Endothelial cell of umbilical vein (primary cell): ENCODE measurements around the gene ZNF100. TPM values are rescaled to one million over a fixed set of nuclear protein-coding genes. Genes with fewer than 3 reads are reported as not detected.
A peak's percentile ranks its signal among the peaks of the same experiment; 100 is the strongest.

ENCODE experiments used
- BruUV-seq: library from RNA; stranded (reverse); fragments of 400-500 nt; replicated peaks from 2 replicates; lab custom pipeline; 2021; lab: Mats Ljungman, UMichigan
- CTCF ChIA-PET: fragments of 300-600, 350-600 bp; sonication (Branson Sonifier 250); formaldehyde crosslinking; loops from one replicate; lab custom pipeline; 2021; ENCODE audit warnings: antibody characterized with exemption, inconsistent platforms; lab: Charles Lee
- POLR2A ChIA-PET: fragments of 300-600, 350-600 bp; sonication (Branson Sonifier 250); formaldehyde crosslinking; loops from one replicate; lab custom pipeline; 2021; ENCODE audit warnings: antibody characterized with exemption, inconsistent platforms; lab: Charles Lee
- DNase-seq: peaks from one replicate; pipeline ENCODE4 v3.0.0-alpha.2; 2011; ENCODE audit warnings: low read depth, low spot score
- FAIRE-seq: peaks from 2 replicates; lab custom pipeline; 2011; peaks lifted over from hg19 to GRCh38; lab: Jason Lieb, UNC
- H2AFZ ChIP-seq: 2 replicates; pipeline ENCODE4 v1.6.0; 2012; ENCODE audit warnings: low read depth, low read length, control low read depth, inconsistent platforms
- H3K27ac ChIP-seq: 2 replicates; pipeline ENCODE4 v1.5.1; 2011; ENCODE audit warnings: low read depth, mild to moderate bottlenecking, control low read depth, low read length, moderate library complexity; ENCODE audit not compliant: insufficient read depth
- H3K27me3 ChIP-seq, 2 experiments: 2 replicates each; pipeline versions ENCODE4 v1.6.0 to v1.6.1; 2011; ENCODE audit warnings: low read length in 2 of 2, mixed read lengths in 1 of 2; ENCODE audit not compliant: control insufficient read depth in 2 of 2, insufficient read depth in 2 of 2
- H3K36me3 ChIP-seq, 2 experiments: 2 replicates in 1 of 2; 3 replicates in 1 of 2; pipeline ENCODE4 v1.5.1; 2011; ENCODE audit warnings: low read length in 2 of 2, mild to moderate bottlenecking in 1 of 2, moderate library complexity in 1 of 2; ENCODE audit not compliant: control insufficient read depth in 2 of 2, insufficient read depth in 2 of 2; ENCODE audit errors: extremely low read depth in 1 of 2
- H3K4me1 ChIP-seq: 3 replicates; pipeline ENCODE4 v1.5.1; 2011; ENCODE audit warnings: mild to moderate bottlenecking, low read length; ENCODE audit not compliant: control insufficient read depth, insufficient read depth; ENCODE audit errors: extremely low read depth
- H3K4me2 ChIP-seq: 2 replicates; pipeline ENCODE4 v1.6.1; 2011; ENCODE audit warnings: low read length, control low read depth, mixed read lengths; ENCODE audit not compliant: insufficient read depth
- H3K4me3 ChIP-seq, 3 experiments: fragments of 200-600 bp in 1 of 3; sonication (generic), shearing (Covaris generic) in 1 of 3; replicated peaks in 1 of 3; 2 replicates each; pipeline ENCODE4 v1.5.1; 2011 to 2016; ENCODE audit warnings: control low read depth in 3 of 3, low read length in 3 of 3, mild to moderate bottlenecking in 2 of 3, inconsistent platforms in 1 of 3, low read depth in 1 of 3, moderate library complexity in 1 of 3; ENCODE audit not compliant: insufficient read depth in 1 of 3
- H3K79me2 ChIP-seq: 2 replicates; pipeline ENCODE4 v1.6.0; 2012; ENCODE audit warnings: low read length, inconsistent platforms; ENCODE audit not compliant: control insufficient read depth, insufficient read depth
- H3K9ac ChIP-seq: replicated peaks from 2 replicates; pipeline ENCODE3; 2011; ENCODE audit warnings: low read length, control low read depth; ENCODE audit not compliant: insufficient read depth; ENCODE audit errors: extremely low read depth
- H3K9me1 ChIP-seq: replicated peaks from 3 replicates; pipeline ENCODE4 v1.6.0; 2011; ENCODE audit warnings: mild to moderate bottlenecking, low read length; ENCODE audit not compliant: control insufficient read depth, insufficient read depth; ENCODE audit errors: extremely low read depth
- H3K9me3 ChIP-seq: replicated peaks from 2 replicates; pipeline ENCODE4 v1.5.1; 2012; ENCODE audit warnings: low read length, inconsistent platforms; ENCODE audit not compliant: control insufficient read depth, insufficient read depth
- H4K20me1 ChIP-seq: replicated peaks from 2 replicates; pipeline ENCODE3; 2011; ENCODE audit warnings: mild to moderate bottlenecking, low read length; ENCODE audit not compliant: control insufficient read depth, insufficient read depth; ENCODE audit errors: extremely low read depth
- EZH2 ChIP-seq: IDR thresholded peaks from 2 replicates; pipeline ENCODE4 v1.6.1; 2012; ENCODE audit warnings: borderline replicate concordance, low read depth, mild to moderate bottlenecking, moderate library complexity, low read length, inconsistent platforms; ENCODE audit not compliant: severe bottlenecking
- POLR2AphosphoS5 ChIP-seq: IDR thresholded peaks from 2 replicates; pipeline ENCODE4 v1.6.1; 2012; ENCODE audit warnings: low read depth, mild to moderate bottlenecking, control low read depth, low read length, moderate library complexity; ENCODE audit not compliant: insufficient read depth
- dilution Hi-C: fragments of 300-500 bp; cut with MboI; formaldehyde crosslinking; loops from one replicate; pipeline ENCODE4 v1.15.0; 2019; ENCODE audit warnings: low sequenced_read_pairs; ENCODE audit not compliant: extremely low pct_ligation_motif_present
- intact Hi-C: fragments of 100-400 bp; cut with micrococcal nuclease; formaldehyde crosslinking; loops from one replicate; pipeline ENCODE4 v1.10.0; 2022
- polyA plus RNA-seq, 4 experiments: library from polyadenylated mRNA; depleted of rRNA in 3 of 4; stranded (reverse) in 3 of 4; unstranded in 1 of 4; fragments of >200 nt; gene quantifications; 2 replicates each; pipeline versions ENCODE4 v1.2.1 to v1.2.3, GENCODE V29; 2011 to 2012; ENCODE audit warnings: missing spikeins in 1 of 4
- total RNA-seq: library from RNA; stranded (reverse); gene quantifications from 2 replicates; pipeline ENCODE4 v1.2.3, GENCODE V29; 2021
- TF ChIP-seq, protein P1 (sequence below): IDR thresholded peaks from 2 replicates; pipeline ENCODE4 v1.6.1; 2011; ENCODE audit not compliant: insufficient read depth, insufficient read length
- TF ChIP-seq, protein P2 (sequence below), 2 donors: IDR thresholded peaks; 1 replicate in 1 of 2; 2 replicates in 1 of 2; pipeline ENCODE4 v1.5.1; 2011; ENCODE audit warnings: low read length in 2 of 2, mild to moderate bottlenecking in 2 of 2, moderate library complexity in 2 of 2, control low read depth in 1 of 2, inconsistent platforms in 1 of 2, low read depth in 1 of 2; ENCODE audit not compliant: insufficient read depth in 1 of 2; ENCODE audit errors: extremely low read depth in 1 of 2

Gene ZNF100
- total and polyA plus RNA-seq, 2 donors (not counting 3 experiments of a cell fraction or from before 2014, with no cell fraction given): 1.8 to 12.7 TPM

DNA sequence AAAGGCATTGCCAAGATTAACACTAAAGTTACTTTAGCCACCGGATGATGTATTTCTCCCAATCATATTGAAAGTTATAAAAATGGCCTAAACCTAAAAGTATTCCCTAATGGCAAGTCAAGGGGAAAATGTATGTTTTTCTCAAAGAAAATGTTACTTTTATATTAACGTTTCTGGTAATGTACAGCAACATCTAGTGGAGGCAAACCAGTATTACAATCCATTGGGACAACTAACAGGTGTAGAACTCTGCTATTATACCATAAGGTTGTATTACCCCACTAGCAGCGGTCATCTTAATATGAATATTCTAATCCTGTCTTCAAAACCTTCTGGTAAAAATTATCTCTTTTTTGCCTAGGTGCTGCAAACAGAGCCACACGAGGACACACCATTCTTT is 69.2 kb downstream of the ZNF100 start:
- intact Hi-C loops (no loop called here), dilution Hi-C loops (no loop called here)
- no TSS peak for BruUV-seq
- H3K4me1 ChIP-seq: no peaks in the 10 kb centered on the region
- POLR2A ChIA-PET: no interaction called here
- H3K4me2 ChIP-seq: no peak overlapping the region
- CTCF ChIA-PET: no interaction called here
- H4K20me1 ChIP-seq: no peaks in the 10 kb centered on the region
- H3K9ac ChIP-seq: no peak overlapping the region
- H3K27ac ChIP-seq: no peak overlapping the region
- H2AFZ ChIP-seq: no peak overlapping the region
- H3K9me3 ChIP-seq: no peaks in the 10 kb centered on the region
- no peak for FAIRE-seq
- TF ChIP-seq, protein P1, sequence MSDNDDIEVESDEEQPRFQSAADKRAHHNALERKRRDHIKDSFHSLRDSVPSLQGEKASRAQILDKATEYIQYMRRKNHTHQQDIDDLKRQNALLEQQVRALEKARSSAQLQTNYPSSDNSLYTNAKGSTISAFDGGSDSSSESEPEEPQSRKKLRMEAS: no peak
- no peaks in the 10 kb centered on the region for H3K27me3 ChIP-seq
- no peak overlapping the region for H3K4me3 ChIP-seq
- peak; percentile 2 for DNase-seq
- no peaks in the 10 kb centered on the region for H3K79me2 ChIP-seq
- no peaks in the 10 kb centered on the region for H3K9me1 ChIP-seq
- H3K36me3 ChIP-seq: no peaks in the 10 kb centered on the region

DNA sequence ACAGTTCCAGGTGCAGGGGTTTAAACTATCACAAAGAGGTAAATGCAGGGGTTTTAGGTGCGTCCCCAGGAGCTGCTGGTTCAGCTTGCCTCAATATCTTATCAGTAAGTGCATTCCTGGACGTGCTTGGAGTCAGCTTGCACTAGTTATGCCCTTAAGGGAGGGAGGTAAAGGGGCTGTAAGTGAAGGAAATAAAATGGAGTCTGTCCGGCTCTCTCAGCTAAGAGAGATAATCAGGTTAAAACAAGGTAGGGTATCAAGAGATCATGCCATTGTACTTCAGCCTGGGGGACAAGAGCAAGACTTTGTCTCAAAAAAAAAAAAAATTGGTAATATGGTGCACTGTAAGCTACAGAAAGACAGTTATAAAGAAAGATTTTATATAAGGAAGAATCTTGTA is 69.7 kb downstream of the ZNF100 start:
- Histone ChIP-seq H3K9me1 (no peaks in the 10 kb centered on the region), H3K4me2 (no peak overlapping the region), H3K27me3 (no peaks in the 10 kb centered on the region), H3K79me2 (no peaks in the 10 kb centered on the region), H3K4me1 (no peaks in the 10 kb centered on the region), H3K4me3 (no peak overlapping the region), H3K9ac (no peak overlapping the region), H3K9me3 (no peaks in the 10 kb centered on the region), H4K20me1 (no peaks in the 10 kb centered on the region), H2AFZ (no peak overlapping the region), H3K36me3 (no peaks in the 10 kb centered on the region), H3K27ac (no peak overlapping the region)
- intact Hi-C loops: no loop called here
- ChIA-PET POLR2A (no interaction called here), CTCF (no interaction called here)
- no peak for TF ChIP-seq EZH2
- no peak for TF ChIP-seq POLR2AphosphoS5
- TF ChIP-seq, protein P2, sequence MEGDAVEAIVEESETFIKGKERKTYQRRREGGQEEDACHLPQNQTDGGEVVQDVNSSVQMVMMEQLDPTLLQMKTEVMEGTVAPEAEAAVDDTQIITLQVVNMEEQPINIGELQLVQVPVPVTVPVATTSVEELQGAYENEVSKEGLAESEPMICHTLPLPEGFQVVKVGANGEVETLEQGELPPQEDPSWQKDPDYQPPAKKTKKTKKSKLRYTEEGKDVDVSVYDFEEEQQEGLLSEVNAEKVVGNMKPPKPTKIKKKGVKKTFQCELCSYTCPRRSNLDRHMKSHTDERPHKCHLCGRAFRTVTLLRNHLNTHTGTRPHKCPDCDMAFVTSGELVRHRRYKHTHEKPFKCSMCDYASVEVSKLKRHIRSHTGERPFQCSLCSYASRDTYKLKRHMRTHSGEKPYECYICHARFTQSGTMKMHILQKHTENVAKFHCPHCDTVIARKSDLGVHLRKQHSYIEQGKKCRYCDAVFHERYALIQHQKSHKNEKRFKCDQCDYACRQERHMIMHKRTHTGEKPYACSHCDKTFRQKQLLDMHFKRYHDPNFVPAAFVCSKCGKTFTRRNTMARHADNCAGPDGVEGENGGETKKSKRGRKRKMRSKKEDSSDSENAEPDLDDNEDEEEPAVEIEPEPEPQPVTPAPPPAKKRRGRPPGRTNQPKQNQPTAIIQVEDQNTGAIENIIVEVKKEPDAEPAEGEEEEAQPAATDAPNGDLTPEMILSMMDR (IDR thresholded peaks at IDR 0.05; ENCODE audit: extremely low read depth in 1 of 2, insufficient read depth in 1 of 2, low read depth in 1 of 2, low read length in 2 of 2): no peak
- FAIRE-seq (no peak), DNase-seq (no peak)
- dilution Hi-C loops: no loop called here
- no TSS peak for BruUV-seq
